ENCODE data around the gene SYT3.

DNA sequence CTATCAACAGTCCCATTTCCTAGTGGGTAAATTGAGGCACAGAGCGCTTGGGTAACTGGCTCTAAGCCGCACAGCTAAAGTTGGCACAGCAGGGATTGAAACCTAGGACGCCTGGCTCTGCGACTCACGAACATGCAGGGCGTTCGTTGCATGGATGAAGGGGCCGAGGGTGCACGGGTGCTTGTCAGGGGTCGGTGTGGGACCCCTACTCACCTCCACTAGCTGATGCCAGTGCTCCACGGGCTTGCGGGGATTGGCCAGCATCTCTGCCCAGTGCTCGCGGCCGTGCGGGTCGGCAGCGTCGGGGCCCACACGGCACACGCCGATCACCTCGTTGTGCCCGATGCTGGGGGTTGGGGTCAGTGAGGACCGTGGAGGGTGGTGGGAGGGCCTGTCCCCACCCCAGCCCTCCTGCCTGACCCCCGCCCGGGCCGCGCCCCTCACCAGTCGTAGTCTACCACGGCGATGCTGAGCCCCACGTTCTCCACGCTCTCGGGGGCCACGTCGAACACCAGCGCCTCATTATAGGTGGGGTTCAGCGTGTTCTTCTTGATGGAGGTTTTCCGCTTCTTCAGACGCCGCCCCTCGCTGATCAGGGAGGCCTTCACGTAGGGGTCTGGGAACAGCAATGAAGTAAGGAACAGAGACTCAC lies 14.6 kb downstream of the SYT3 start:
- TF ChIP-seq YY1 (IDR thresholded peaks at IDR 0.05; ENCODE audit: insufficient read depth, insufficient read length) (no peak), ZNF274 (IDR thresholded peaks at IDR 0.05; ENCODE audit: low read depth, low read length) (no peak)
